K562 (cell line): Measurements from ENCODE around the gene NVL. TPM values are rescaled to one million over a fixed set of nuclear protein-coding genes. Genes with fewer than 3 reads are reported as not detected.

Experiments
- ATF7 ChIP-seq: fragments of 450-650 bp; IDR thresholded peaks from 2 replicates; pipeline ENCODE4 v1.7.1; 2014; ENCODE audit warnings: mild to moderate bottlenecking, moderate library complexity
- ESRRB ChIP-seq: fragments of 250-450 bp; sonication (Bioruptor Pico); IDR thresholded peaks from 2 replicates; pipeline ENCODE4 v1.5.0; 2020; ENCODE audit warnings: mild to moderate bottlenecking, moderate library complexity, borderline replicate concordance
- HIVEP1 ChIP-seq: fragments of 250-450 bp; sonication (Bioruptor Pico); IDR thresholded peaks from 2 replicates; pipeline ENCODE4 v1.4.0; 2020; ENCODE audit warnings: mild to moderate bottlenecking
- HOXB6 ChIP-seq: fragments of 250-450 bp; sonication (Bioruptor Pico); IDR thresholded peaks from 2 replicates; pipeline ENCODE4 v1.5.1; 2022; ENCODE audit warnings: mild to moderate bottlenecking, borderline replicate concordance
- NUFIP1 ChIP-seq: fragments of 450-650 bp; IDR thresholded peaks from 2 replicates; pipeline ENCODE4 v1.6.1; 2018; ENCODE audit not compliant: partially characterized antibody
- RNF2 ChIP-seq: sonication (generic); IDR thresholded peaks from 2 replicates; pipeline ENCODE4 v1.6.1; 2016
- SREBF2 ChIP-seq: sonication (generic); formaldehyde crosslinking; IDR thresholded peaks from 2 replicates; pipeline ENCODE4 v1.4.0; 2020; ENCODE audit warnings: mild to moderate bottlenecking, missing genetic modification reagents
- ZNF121 ChIP-seq: sonication (generic); formaldehyde crosslinking; conservative IDR thresholded peaks from 2 replicates; pipeline ENCODE4 v1.8.0; 2022; ENCODE audit warnings: missing genetic modification reagents
- ZNF133 ChIP-seq: fragments of 250-450 bp; sonication (Bioruptor Pico); IDR thresholded peaks from 2 replicates; pipeline ENCODE4 v1.4.0; 2020; ENCODE audit warnings: mild to moderate bottlenecking
- polyA plus RNA-seq, 8 experiments: library from polyadenylated mRNA; depleted of rRNA in 4 of 8; stranded (reverse) in 5 of 8; unstranded in 3 of 8; fragments of >200 nt; fragmentation: Nextera tagmentation in 2 of 8; fragmentation: Illumina TruSeq in 1 of 8; extraction: Ambion mirVana in 2 of 8; extraction: Trizol in 1 of 8; gene quantifications; 2 replicates each; pipeline versions ENCODE4 v1.2.1 to v1.2.3, GENCODE V29; 2011 to 2014; ENCODE audit warnings: inconsistent platforms in 1 of 8, missing spikeins in 1 of 8
- total RNA-seq, 7 experiments: library from RNA; depleted of rRNA in 6 of 7; stranded (reverse); fragments of >200 nt in 6 of 7; fragmentation: Illumina TruSeq in 2 of 7; extraction: Trizol in 2 of 7; gene quantifications; 2 replicates each; pipeline versions ENCODE4 v1.2.1 to v1.2.3, GENCODE V29; 2011 to 2021; ENCODE audit warnings: low replicate concordance in 1 of 7
- TF ChIP-seq, protein P1 (sequence below): fragments of 250-450 bp; sonication (Bioruptor Pico); IDR thresholded peaks from 2 replicates; pipeline ENCODE4 v1.4.0; 2020
- TF ChIP-seq, protein P2 (sequence below): sonication (generic); formaldehyde crosslinking; IDR thresholded peaks from 2 replicates; pipeline ENCODE4 v1.8.1; 2022; ENCODE audit warnings: missing genetic modification reagents
- TF ChIP-seq, protein P3 (sequence below), 2 experiments: fragments of 450-650 bp in 1 of 2; sonication (generic) in 1 of 2; formaldehyde crosslinking in 1 of 2; IDR thresholded peaks; 2 replicates each; pipeline versions ENCODE4 v1.7.1 to v1.9.0; 2016 to 2022; ENCODE audit warnings: inconsistent platforms in 1 of 2, mild to moderate bottlenecking in 1 of 2, missing genetic modification reagents in 1 of 2
- TF ChIP-seq, protein P4 (sequence below), 2 experiments: IDR thresholded peaks in 1 of 2; conservative IDR thresholded peaks in 1 of 2; 2 replicates each; pipeline ENCODE4 v1.6.1; 2016; ENCODE audit warnings: low read depth in 2 of 2, mild to moderate bottlenecking in 1 of 2, missing compliant biosample characterization in 1 of 2, missing genetic modification characterization in 1 of 2, moderate library complexity in 1 of 2

Gene NVL
- total and polyA plus RNA-seq, 9 of the 15 experiments (the other 6 are each of a cell fraction or from before 2014, with no cell fraction given), result 32.5 to 86.6 (median 62.9) TPM

DNA sequence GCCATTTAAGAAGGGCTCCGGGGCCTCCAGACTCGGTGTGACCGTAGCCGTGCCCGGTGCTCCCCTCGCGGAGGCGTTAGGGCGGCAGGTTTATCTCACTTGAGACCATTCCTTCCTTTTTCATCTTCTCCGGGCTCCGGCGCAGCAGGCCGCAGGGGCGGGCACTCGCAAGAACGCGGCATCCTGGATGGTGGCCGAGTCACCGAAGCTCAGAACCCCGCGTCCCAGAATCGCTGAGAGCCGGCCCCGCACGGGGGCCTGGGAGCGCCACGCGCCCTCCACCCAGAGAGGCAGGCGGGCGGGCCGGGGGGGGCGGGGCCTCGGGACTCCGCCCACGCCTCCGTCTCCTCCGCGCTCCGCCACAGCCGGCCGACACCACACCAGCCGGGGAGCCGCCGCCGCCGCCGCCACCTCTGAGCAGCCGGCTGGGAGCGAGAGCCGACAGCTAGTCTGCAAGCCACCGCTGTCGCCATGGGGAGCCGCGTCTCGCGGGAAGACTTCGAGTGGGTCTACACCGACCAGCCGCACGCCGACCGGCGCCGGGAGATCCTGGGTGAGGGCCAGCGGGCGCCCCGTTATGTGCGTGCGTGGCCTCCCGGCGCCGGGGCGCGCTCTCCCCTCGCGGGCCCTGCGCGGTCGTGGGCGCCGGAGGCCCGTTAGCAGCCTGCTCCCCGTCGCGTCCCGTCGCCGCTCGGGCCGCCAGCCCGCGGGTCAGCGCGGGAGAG lies 146.9 kb downstream of the NVL start, which contains the start of gene DEGS1 (continued):
- TF ChIP-seq, protein P1, sequence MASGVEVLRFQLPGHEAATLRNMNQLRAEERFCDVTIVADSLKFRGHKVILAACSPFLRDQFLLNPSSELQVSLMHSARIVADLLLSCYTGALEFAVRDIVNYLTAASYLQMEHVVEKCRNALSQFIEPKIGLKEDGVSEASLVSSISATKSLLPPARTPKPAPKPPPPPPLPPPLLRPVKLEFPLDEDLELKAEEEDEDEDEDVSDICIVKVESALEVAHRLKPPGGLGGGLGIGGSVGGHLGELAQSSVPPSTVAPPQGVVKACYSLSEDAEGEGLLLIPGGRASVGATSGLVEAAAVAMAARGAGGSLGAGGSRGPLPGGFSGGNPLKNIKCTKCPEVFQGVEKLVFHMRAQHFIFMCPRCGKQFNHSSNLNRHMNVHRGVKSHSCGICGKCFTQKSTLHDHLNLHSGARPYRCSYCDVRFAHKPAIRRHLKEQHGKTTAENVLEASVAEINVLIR (CRISPR knock-in tag), result no peak
- no peak for TF ChIP-seq RNF2
- no peak for TF ChIP-seq ESRRB (CRISPR knock-in tag)
- TF ChIP-seq HOXB6, result no peak
- TF ChIP-seq, protein P2, sequence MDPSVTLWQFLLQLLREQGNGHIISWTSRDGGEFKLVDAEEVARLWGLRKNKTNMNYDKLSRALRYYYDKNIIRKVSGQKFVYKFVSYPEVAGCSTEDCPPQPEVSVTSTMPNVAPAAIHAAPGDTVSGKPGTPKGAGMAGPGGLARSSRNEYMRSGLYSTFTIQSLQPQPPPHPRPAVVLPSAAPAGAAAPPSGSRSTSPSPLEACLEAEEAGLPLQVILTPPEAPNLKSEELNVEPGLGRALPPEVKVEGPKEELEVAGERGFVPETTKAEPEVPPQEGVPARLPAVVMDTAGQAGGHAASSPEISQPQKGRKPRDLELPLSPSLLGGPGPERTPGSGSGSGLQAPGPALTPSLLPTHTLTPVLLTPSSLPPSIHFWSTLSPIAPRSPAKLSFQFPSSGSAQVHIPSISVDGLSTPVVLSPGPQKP (CRISPR knock-in tag), result peak; percentile 76; the same call in 1 of the 2 replicates
- TF ChIP-seq, protein P3, sequence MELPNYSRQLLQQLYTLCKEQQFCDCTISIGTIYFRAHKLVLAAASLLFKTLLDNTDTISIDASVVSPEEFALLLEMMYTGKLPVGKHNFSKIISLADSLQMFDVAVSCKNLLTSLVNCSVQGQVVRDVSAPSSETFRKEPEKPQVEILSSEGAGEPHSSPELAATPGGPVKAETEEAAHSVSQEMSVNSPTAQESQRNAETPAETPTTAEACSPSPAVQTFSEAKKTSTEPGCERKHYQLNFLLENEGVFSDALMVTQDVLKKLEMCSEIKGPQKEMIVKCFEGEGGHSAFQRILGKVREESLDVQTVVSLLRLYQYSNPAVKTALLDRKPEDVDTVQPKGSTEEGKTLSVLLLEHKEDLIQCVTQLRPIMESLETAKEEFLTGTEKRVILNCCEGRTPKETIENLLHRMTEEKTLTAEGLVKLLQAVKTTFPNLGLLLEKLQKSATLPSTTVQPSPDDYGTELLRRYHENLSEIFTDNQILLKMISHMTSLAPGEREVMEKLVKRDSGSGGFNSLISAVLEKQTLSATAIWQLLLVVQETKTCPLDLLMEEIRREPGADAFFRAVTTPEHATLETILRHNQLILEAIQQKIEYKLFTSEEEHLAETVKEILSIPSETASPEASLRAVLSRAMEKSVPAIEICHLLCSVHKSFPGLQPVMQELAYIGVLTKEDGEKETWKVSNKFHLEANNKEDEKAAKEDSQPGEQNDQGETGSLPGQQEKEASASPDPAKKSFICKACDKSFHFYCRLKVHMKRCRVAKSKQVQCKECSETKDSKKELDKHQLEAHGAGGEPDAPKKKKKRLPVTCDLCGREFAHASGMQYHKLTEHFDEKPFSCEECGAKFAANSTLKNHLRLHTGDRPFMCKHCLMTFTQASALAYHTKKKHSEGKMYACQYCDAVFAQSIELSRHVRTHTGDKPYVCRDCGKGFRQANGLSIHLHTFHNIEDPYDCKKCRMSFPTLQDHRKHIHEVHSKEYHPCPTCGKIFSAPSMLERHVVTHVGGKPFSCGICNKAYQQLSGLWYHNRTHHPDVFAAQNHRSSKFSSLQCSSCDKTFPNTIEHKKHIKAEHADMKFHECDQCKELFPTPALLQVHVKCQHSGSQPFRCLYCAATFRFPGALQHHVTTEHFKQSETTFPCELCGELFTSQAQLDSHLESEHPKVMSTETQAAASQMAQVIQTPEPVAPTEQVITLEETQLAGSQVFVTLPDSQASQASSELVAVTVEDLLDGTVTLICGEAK (IDR thresholded peaks at IDR 0.05), result no peak; the same call in 1 of the 2 replicates
- TF ChIP-seq, protein P3 (CRISPR knock-in tag; IDR thresholded peaks at IDR 0.05), result no peak
- TF ChIP-seq ATF7, result peak; percentile 75
- TF ChIP-seq, protein P4, sequence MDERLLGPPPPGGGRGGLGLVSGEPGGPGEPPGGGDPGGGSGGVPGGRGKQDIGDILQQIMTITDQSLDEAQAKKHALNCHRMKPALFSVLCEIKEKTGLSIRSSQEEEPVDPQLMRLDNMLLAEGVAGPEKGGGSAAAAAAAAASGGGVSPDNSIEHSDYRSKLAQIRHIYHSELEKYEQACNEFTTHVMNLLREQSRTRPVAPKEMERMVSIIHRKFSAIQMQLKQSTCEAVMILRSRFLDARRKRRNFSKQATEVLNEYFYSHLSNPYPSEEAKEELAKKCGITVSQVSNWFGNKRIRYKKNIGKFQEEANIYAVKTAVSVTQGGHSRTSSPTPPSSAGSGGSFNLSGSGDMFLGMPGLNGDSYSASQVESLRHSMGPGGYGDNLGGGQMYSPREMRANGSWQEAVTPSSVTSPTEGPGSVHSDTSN (CRISPR knock-in tag; IDR thresholded peaks at IDR 0.05; ENCODE audit: low read depth), result no peak
- TF ChIP-seq, protein P4 (tag; conservative IDR thresholded peaks at IDR 0.05; ENCODE audit: low read depth), result no peak
- TF ChIP-seq SREBF2 (CRISPR knock-in tag), result no peak
- TF ChIP-seq ZNF121, result no peak
- no peak for TF ChIP-seq HIVEP1 (CRISPR knock-in tag)
- no peak for TF ChIP-seq NUFIP1
- TF ChIP-seq ZNF133 (CRISPR knock-in tag), result no peak
